GM23338 (cell line): ENCODE results near the gene MANEAL. TPM values are rescaled to one million over a fixed set of nuclear protein-coding genes. Genes with fewer than 3 reads are reported as not detected.

Experiments
- ATAC-seq: fragments of 200-7000 bp; cut with Tn5 transposase; 3 replicates; pipeline ENCODE4 v1.9.1; 2020
- DNase-seq: peaks from one replicate; pipeline ENCODE4 v3.0.0-alpha.2; 2015; ENCODE audit warnings: low spot score
- H2AFZ ChIP-seq: fragments of 200-600 bp; sonication (generic); 2 replicates; pipeline ENCODE4 v1.8.0; 2016; ENCODE audit warnings: antibody characterized with exemption, mild to moderate bottlenecking, moderate library complexity
- H3F3A ChIP-seq: fragments of 200-600 bp; sonication (generic); replicated peaks from 2 replicates; pipeline ENCODE4 v1.8.0; 2017; ENCODE audit warnings: antibody characterized with exemption, mixed run types, low read depth
- H3K27ac ChIP-seq: fragments of 200-600 bp; sonication (generic); 2 replicates; pipeline ENCODE4 v1.6.1; 2016; ENCODE audit warnings: low read depth
- H3K27me3 ChIP-seq: fragments of 200-600 bp; sonication (generic); 2 replicates; pipeline ENCODE4 v1.8.0; 2016; ENCODE audit warnings: mild to moderate bottlenecking, mixed run types, moderate library complexity; ENCODE audit not compliant: insufficient read depth
- H3K36me3 ChIP-seq: fragments of 200-600 bp; sonication (generic); 2 replicates; pipeline ENCODE4 v1.8.0; 2016; ENCODE audit warnings: mild to moderate bottlenecking; ENCODE audit not compliant: insufficient read depth
- H3K4me1 ChIP-seq: fragments of 200-600 bp; sonication (generic); 2 replicates; pipeline ENCODE4 v1.8.0; 2016; ENCODE audit warnings: mild to moderate bottlenecking, moderate library complexity; ENCODE audit not compliant: insufficient read depth
- H3K4me2 ChIP-seq: fragments of 200-600 bp; sonication (generic); 2 replicates; pipeline ENCODE4 v1.7.1; 2017; ENCODE audit warnings: mixed run types
- H3K4me3 ChIP-seq: fragments of 200-600 bp; sonication (generic); 2 replicates; pipeline ENCODE4 v1.6.1; 2016; ENCODE audit warnings: mixed run types
- H3K79me2 ChIP-seq: fragments of 200-600 bp; sonication (generic); replicated peaks from 2 replicates; pipeline ENCODE4 v1.8.0; 2017; ENCODE audit warnings: mild to moderate bottlenecking; ENCODE audit not compliant: insufficient read depth
- H3K9me2 ChIP-seq: fragments of 200-600 bp; sonication (generic); 2 replicates; pipeline ENCODE4 v1.8.0; 2017; ENCODE audit not compliant: insufficient read depth
- H4K20me1 ChIP-seq: fragments of 200-600 bp; sonication (generic); replicated peaks from 2 replicates; pipeline ENCODE4 v1.8.0; 2017; ENCODE audit warnings: mild to moderate bottlenecking; ENCODE audit not compliant: insufficient read depth
- H3K27ac Mint-ChIP-seq: 2 replicates; pipeline ENCODE4 v1.8.0; 2020; ENCODE audit warnings: inconsistent platforms, mild to moderate bottlenecking, moderate library complexity, mixed read lengths
- H3K27me3 Mint-ChIP-seq: 3 replicates; pipeline ENCODE4 v1.8.0; 2022; ENCODE audit warnings: low read depth, mild to moderate bottlenecking, moderate library complexity, mixed read lengths, inconsistent platforms; ENCODE audit not compliant: insufficient read depth, poor library complexity
- H3K36me3 Mint-ChIP-seq: 3 replicates; pipeline ENCODE4 v1.8.0; 2021; ENCODE audit warnings: low read depth, mild to moderate bottlenecking, inconsistent platforms, moderate library complexity, mixed read lengths
- H3K4me1 Mint-ChIP-seq: 3 replicates; pipeline ENCODE4 v1.8.0; 2020; ENCODE audit warnings: mild to moderate bottlenecking, inconsistent platforms, mixed read lengths
- H3K4me3 Mint-ChIP-seq: 3 replicates; pipeline ENCODE4 v1.8.0; 2021; ENCODE audit warnings: moderate library complexity, mild to moderate bottlenecking, inconsistent platforms, mixed read lengths
- H3K9me3 Mint-ChIP-seq: 3 replicates; pipeline ENCODE4 v1.8.0; 2020; ENCODE audit warnings: moderate library complexity, mild to moderate bottlenecking, inconsistent platforms, mixed read lengths
- CREB1 ChIP-seq: fragments of 250-450 bp; sonication (Bioruptor Pico); IDR thresholded peaks from 2 replicates; pipeline ENCODE4 v1.5.0; 2020; ENCODE audit warnings: low read depth, mild to moderate bottlenecking, moderate library complexity
- EZH2 ChIP-seq: fragments of 200-600 bp; sonication (generic); IDR thresholded peaks from one replicate; pipeline ENCODE4 v1.8.0; 2017; ENCODE audit warnings: antibody characterized with exemption, mild to moderate bottlenecking, low read depth; ENCODE audit not compliant: unreplicated experiment
- EZH2phosphoT487 ChIP-seq: fragments of 200-600 bp; sonication (generic); IDR thresholded peaks from one replicate; pipeline ENCODE4 v1.8.1; 2018; ENCODE audit warnings: antibody characterized with exemption; ENCODE audit not compliant: unreplicated experiment
- JUNB ChIP-seq: IDR thresholded peaks from one replicate; pipeline ENCODE4 v1.6.1; 2016; ENCODE audit warnings: antibody characterized with exemption; ENCODE audit not compliant: unreplicated experiment
- NANOG ChIP-seq: IDR thresholded peaks from 2 replicates; pipeline ENCODE4 v1.6.1; 2016; ENCODE audit warnings: antibody characterized with exemption, borderline replicate concordance
- POLR2AphosphoS5 ChIP-seq: IDR thresholded peaks from 2 replicates; pipeline ENCODE4 v1.6.1; 2016; ENCODE audit warnings: antibody characterized with exemption, low read depth
- REST ChIP-seq: IDR thresholded peaks from one replicate; pipeline ENCODE4 v1.6.1; 2018; ENCODE audit warnings: antibody characterized with exemption; ENCODE audit not compliant: unreplicated experiment
- STAT1 ChIP-seq: IDR thresholded peaks from one replicate; pipeline ENCODE4 v1.6.1; 2016; ENCODE audit warnings: antibody characterized with exemption; ENCODE audit not compliant: unreplicated experiment
- ZNF114 ChIP-seq: fragments of 250-450 bp; sonication (Bioruptor Pico); IDR thresholded peaks from 2 replicates; pipeline ENCODE4 v1.5.0; 2020; ENCODE audit warnings: mild to moderate bottlenecking, moderate library complexity
- ZNF331 ChIP-seq: fragments of 250-450 bp; sonication (Bioruptor Pico); IDR thresholded peaks from 2 replicates; pipeline ENCODE4 v1.5.0; 2020; ENCODE audit warnings: low read depth, mild to moderate bottlenecking, moderate library complexity
- long read RNA-seq: library from polyadenylated mRNA; unstranded; transcript quantifications from one replicate; pipeline ENCODE4 v2.0.0, GENCODE V29; 2020; ENCODE audit not compliant: unreplicated experiment
- polyA plus RNA-seq: library from polyadenylated mRNA; unstranded; fragments of >200 nt; fragmentation: Nextera tagmentation; extraction: Ambion mirVana; gene quantifications from 2 replicates; pipeline ENCODE4 v1.2.1, GENCODE V29; 2016
- total RNA-seq: library from RNA; depleted of rRNA; stranded (reverse); fragments of >200 nt; shearing (Covaris generic); gene quantifications from 2 replicates; pipeline ENCODE4 v1.2.3, GENCODE V29; 2014; rRNA removed
- TF ChIP-seq, protein P1 (sequence below), 2 experiments: fragments of 200-600 bp in 1 of 2; sonication (generic) in 1 of 2; conservative IDR thresholded peaks; 2 replicates each; pipeline versions ENCODE4 v1.5.1 to v1.6.1; 2016 to 2017; ENCODE audit warnings: antibody characterized with exemption in 2 of 2, low read depth in 2 of 2, mild to moderate bottlenecking in 2 of 2, moderate library complexity in 1 of 2
- TF ChIP-seq, protein P2 (sequence below): IDR thresholded peaks from 2 replicates; pipeline ENCODE4 v1.6.1; 2016; ENCODE audit warnings: antibody characterized with exemption

The MANEAL gene, protein sequence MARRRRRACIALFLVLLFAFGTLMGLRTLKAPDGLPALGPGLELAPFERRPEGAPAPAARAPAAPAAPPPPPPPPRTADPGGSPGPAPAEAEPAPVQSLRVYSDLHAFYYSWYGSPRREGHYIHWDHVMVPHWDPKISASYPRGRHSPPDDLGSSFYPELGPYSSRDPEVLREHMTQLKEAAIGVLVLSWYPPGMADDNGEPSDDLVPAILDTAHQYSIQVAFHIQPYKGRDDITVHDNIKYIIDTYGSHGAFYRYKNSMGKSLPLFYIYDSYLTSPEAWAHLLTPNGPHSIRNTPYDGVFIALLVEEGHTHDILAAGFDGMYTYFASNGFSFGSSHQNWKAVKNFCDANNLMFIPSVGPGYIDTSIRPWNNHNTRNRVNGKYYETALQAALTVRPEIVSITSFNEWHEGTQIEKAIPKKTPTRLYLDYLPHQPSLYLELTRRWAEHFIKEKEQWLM
- total RNA-seq (8.1 and 8.6 TPM in 2 replicates), polyA plus RNA-seq (2.2 and 2.3 TPM in 2 replicates)
- long read RNA-seq, result 0 reads

- Histone ChIP-seq H3K79me2 (no peaks in the 10 kb centered on the region), H3K9me2 (no peaks in the 10 kb centered on the region), H4K20me1 (peaks cover 5% of the 10 kb centered on the region; the same call in 1 of the 2 replicates), H2AFZ (peak within 1 kb of the TSS; percentile 91), H3K36me3 (no peaks in the 10 kb centered on the region), H3K4me2 (peak within 1 kb of the TSS; percentile 81), H3K4me3 (peak within 1 kb of the TSS; percentile 67), H3K27me3 (peaks cover 53% of the 10 kb centered on the region), H3K27ac (no peak within 1 kb of the TSS), H3K4me1 (peaks cover 6% of the 10 kb centered on the region), H3F3A (peaks cover 11% of the 10 kb centered on the region; the same call in 1 of the 2 replicates)
- Mint-ChIP-seq H3K9me3 (no peaks in the 10 kb centered on the region), H3K36me3 (peaks cover 7% of the 10 kb centered on the region; the same call in 2 of the 3 replicates), H3K4me3 (peak within 1 kb of the TSS; percentile 74), H3K27me3 (peaks cover 39% of the 10 kb centered on the region), H3K4me1 (peaks cover 12% of the 10 kb centered on the region), H3K27ac (no peak within 1 kb of the TSS)
- ATAC-seq (peak; percentile 66), DNase-seq (peak; percentile 67)
- no peak for TF ChIP-seq JUNB
- peak; percentile 40 for TF ChIP-seq EZH2
Measured at GRCh38 chr1:37793773-37794371, at the start of gene MANEAL. Gene MANEAL (plus strand): TSS chr1:37793847. CDS start chr1:37794183, 336 bp downstream.

DNA sequence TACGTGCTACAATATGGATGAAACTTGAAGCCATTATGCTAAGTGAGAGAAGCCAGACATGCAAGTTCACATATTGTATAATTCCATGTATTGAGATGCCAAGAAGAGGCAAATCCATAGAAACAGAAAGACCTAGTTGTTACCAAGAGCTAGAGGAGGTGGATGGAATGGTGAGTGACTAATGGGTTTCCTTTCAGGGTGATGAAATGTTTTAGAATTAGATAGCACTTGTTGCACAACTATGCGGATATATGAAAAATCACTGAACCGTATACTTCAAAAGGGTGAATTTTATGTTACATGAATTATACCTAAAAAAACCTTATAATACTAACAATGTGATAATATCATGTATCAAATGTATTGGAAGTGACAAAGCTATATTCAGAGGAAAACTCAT is 46.8 kb upstream of the MANEAL start:
- Histone ChIP-seq H3K4me2 (no peak overlapping the region), H3K27ac (no peak overlapping the region), H3K9me2 (no peaks in the 10 kb centered on the region), H3K4me1 (no peaks in the 10 kb centered on the region), H3K4me3 (no peak overlapping the region), H2AFZ (no peak overlapping the region), H3K36me3 (no peaks in the 10 kb centered on the region), H3K27me3 (peaks cover 23% of the 10 kb centered on the region), H3K79me2 (no peaks in the 10 kb centered on the region), H4K20me1 (0 out of 2 replicates have a peak, but pooled peaks cover 4% of the 10 kb centered on the region), H3F3A (peaks cover 2% of the 10 kb centered on the region; the same call in 1 of the 2 replicates)
- H3K27ac Mint-ChIP-seq, result no peak overlapping the region
- H3K36me3 Mint-ChIP-seq, result no peaks in the 10 kb centered on the region
- no peak overlapping the region for H3K4me3 Mint-ChIP-seq
- H3K4me1 Mint-ChIP-seq, result no peaks in the 10 kb centered on the region
- H3K9me3 Mint-ChIP-seq, result peaks cover 4% of the 10 kb centered on the region; the same call in 2 of the 3 replicates
- no peak for DNase-seq
- no peak for ATAC-seq
- H3K27me3 Mint-ChIP-seq, result peaks cover 13% of the 10 kb centered on the region
- TF ChIP-seq ZNF114 (CRISPR knock-in tag), result no peak
- no peak for TF ChIP-seq STAT1
- TF ChIP-seq POLR2AphosphoS5, result no peak
- TF ChIP-seq NANOG, result no peak
- TF ChIP-seq EZH2phosphoT487, result no peak
- no peak for TF ChIP-seq EZH2
- TF ChIP-seq CREB1 (CRISPR knock-in tag), result no peak
- no peak for TF ChIP-seq REST
- TF ChIP-seq, protein P1, sequence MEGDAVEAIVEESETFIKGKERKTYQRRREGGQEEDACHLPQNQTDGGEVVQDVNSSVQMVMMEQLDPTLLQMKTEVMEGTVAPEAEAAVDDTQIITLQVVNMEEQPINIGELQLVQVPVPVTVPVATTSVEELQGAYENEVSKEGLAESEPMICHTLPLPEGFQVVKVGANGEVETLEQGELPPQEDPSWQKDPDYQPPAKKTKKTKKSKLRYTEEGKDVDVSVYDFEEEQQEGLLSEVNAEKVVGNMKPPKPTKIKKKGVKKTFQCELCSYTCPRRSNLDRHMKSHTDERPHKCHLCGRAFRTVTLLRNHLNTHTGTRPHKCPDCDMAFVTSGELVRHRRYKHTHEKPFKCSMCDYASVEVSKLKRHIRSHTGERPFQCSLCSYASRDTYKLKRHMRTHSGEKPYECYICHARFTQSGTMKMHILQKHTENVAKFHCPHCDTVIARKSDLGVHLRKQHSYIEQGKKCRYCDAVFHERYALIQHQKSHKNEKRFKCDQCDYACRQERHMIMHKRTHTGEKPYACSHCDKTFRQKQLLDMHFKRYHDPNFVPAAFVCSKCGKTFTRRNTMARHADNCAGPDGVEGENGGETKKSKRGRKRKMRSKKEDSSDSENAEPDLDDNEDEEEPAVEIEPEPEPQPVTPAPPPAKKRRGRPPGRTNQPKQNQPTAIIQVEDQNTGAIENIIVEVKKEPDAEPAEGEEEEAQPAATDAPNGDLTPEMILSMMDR (conservative IDR thresholded peaks at IDR 0.05; ENCODE audit: low read depth in 2 of 2), result no peak
- TF ChIP-seq, protein P2, sequence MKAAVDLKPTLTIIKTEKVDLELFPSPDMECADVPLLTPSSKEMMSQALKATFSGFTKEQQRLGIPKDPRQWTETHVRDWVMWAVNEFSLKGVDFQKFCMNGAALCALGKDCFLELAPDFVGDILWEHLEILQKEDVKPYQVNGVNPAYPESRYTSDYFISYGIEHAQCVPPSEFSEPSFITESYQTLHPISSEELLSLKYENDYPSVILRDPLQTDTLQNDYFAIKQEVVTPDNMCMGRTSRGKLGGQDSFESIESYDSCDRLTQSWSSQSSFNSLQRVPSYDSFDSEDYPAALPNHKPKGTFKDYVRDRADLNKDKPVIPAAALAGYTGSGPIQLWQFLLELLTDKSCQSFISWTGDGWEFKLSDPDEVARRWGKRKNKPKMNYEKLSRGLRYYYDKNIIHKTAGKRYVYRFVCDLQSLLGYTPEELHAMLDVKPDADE, result no peak
- no peak for TF ChIP-seq ZNF331 (CRISPR knock-in tag)
- TF ChIP-seq JUNB, result no peak
